Keratinocyte (primary cell): ENCODE results near the gene CDC42EP1. TPM values are rescaled to one million over a fixed set of nuclear protein-coding genes. Genes with fewer than 3 reads are reported as not detected.

Source experiments
- DNase-seq: peaks from one replicate; pipeline ENCODE4 v3.0.0-alpha.2; 2011; ENCODE audit warnings: low read depth, missing footprints, low spot score
- FAIRE-seq: peaks from 2 replicates; lab custom pipeline; 2011; peaks lifted over from hg19 to GRCh38; lab: Jason Lieb, UNC
- H2AFZ ChIP-seq: 2 replicates; pipeline ENCODE4 v1.6.0; 2012; ENCODE audit warnings: low read length, control low read depth, inconsistent platforms; ENCODE audit not compliant: control insufficient read depth
- H3K27ac ChIP-seq: 2 replicates; pipeline ENCODE4 v1.5.1; 2011; ENCODE audit warnings: low read length; ENCODE audit not compliant: control insufficient read depth, insufficient read depth
- H3K27me3 ChIP-seq: 3 replicates; pipeline ENCODE4 v1.6.0; 2011; ENCODE audit warnings: low read length; ENCODE audit not compliant: control insufficient read depth, insufficient read depth; ENCODE audit errors: extremely low read depth
- H3K36me3 ChIP-seq, 2 experiments: 2 replicates in 1 of 2; 3 replicates in 1 of 2; pipeline ENCODE4 v1.5.1; 2011; ENCODE audit warnings: low read length in 2 of 2, mild to moderate bottlenecking in 1 of 2; ENCODE audit not compliant: control insufficient read depth in 2 of 2, insufficient read depth in 2 of 2; ENCODE audit errors: extremely low read depth in 1 of 2
- H3K4me1 ChIP-seq: 3 replicates; pipeline ENCODE4 v1.5.1; 2011; ENCODE audit warnings: low read length; ENCODE audit not compliant: control insufficient read depth, insufficient read depth; ENCODE audit errors: extremely low read depth
- H3K4me2 ChIP-seq: 3 replicates; pipeline ENCODE4 v1.6.0; 2011; ENCODE audit warnings: low read depth, low read length; ENCODE audit not compliant: control insufficient read depth, insufficient read depth; ENCODE audit errors: extremely low read depth
- H3K4me3 ChIP-seq, 3 experiments: fragments of 200-600 bp in 1 of 3; sonication (generic) in 1 of 3; 2 replicates in 2 of 3; 3 replicates in 1 of 3; pipeline ENCODE4 v1.5.1; 2011 to 2016; ENCODE audit warnings: low read length in 3 of 3, mild to moderate bottlenecking in 3 of 3, control low read depth in 2 of 3, inconsistent platforms in 1 of 3, low read depth in 1 of 3, mixed read lengths in 1 of 3, mixed run types in 1 of 3, moderate library complexity in 1 of 3; ENCODE audit not compliant: control insufficient read depth in 2 of 3, insufficient read depth in 2 of 3; ENCODE audit errors: extremely low read depth in 1 of 3
- H3K79me2 ChIP-seq: 2 replicates; pipeline ENCODE4 v1.6.0; 2012; ENCODE audit warnings: low read length; ENCODE audit not compliant: control insufficient read depth, insufficient read depth
- H3K9ac ChIP-seq: 3 replicates; pipeline ENCODE4 v1.6.0; 2011; ENCODE audit warnings: low read length; ENCODE audit not compliant: control insufficient read depth, insufficient read depth; ENCODE audit errors: extremely low read depth
- H3K9me1 ChIP-seq: 3 replicates; pipeline ENCODE4 v1.6.0; 2011; ENCODE audit warnings: low read length; ENCODE audit not compliant: control insufficient read depth, insufficient read depth; ENCODE audit errors: extremely low read depth
- H3K9me3 ChIP-seq: 2 replicates; pipeline ENCODE4 v1.5.1; 2012; ENCODE audit warnings: low read depth, low read length; ENCODE audit not compliant: control insufficient read depth
- H4K20me1 ChIP-seq: 3 replicates; pipeline ENCODE4 v1.6.0; 2011; ENCODE audit warnings: low read length; ENCODE audit not compliant: control insufficient read depth, insufficient read depth; ENCODE audit errors: extremely low read depth
- CTCF ChIP-seq, 3 experiments: IDR thresholded peaks in 1 of 3; conservative IDR thresholded peaks in 1 of 3; optimal IDR thresholded peaks in 1 of 3; 2 replicates in 2 of 3; 3 replicates in 1 of 3; pipeline versions ENCODE3 to v1.5.1; 2011; ENCODE audit warnings: low read length in 3 of 3, mild to moderate bottlenecking in 3 of 3, moderate library complexity in 2 of 3, control low read depth in 1 of 3, inconsistent platforms in 1 of 3; ENCODE audit not compliant: insufficient read depth in 2 of 3; ENCODE audit errors: extremely low read depth in 1 of 3
- EZH2 ChIP-seq: IDR thresholded peaks from one replicate; pipeline ENCODE4 v1.6.1; 2012; ENCODE audit warnings: inconsistent platforms, mild to moderate bottlenecking, low read length, moderate library complexity
- dilution Hi-C: fragments of 300-500 bp; cut with MboI; formaldehyde crosslinking; loops from one replicate; pipeline ENCODE4 v1.7.0; 2020; ENCODE audit warnings: low sequenced_read_pairs; ENCODE audit not compliant: extremely low pct_ligation_motif_present
- polyA minus RNA-seq, 3 experiments: library from RNA; depleted of rRNA, polyadenylated mRNA; stranded (reverse); fragments of >200 nt; gene quantifications; 1 replicate in 1 of 3; 2 replicates in 1 of 3; 3 replicates in 1 of 3; pipeline ENCODE4 v1.2.3, GENCODE V29; 2011
- polyA plus RNA-seq, 5 experiments: library from polyadenylated mRNA; depleted of rRNA in 3 of 5; stranded (reverse) in 3 of 5; stranded (forward) in 1 of 5; unstranded in 1 of 5; fragments of >200 nt; gene quantifications; 1 replicate in 1 of 5; 2 replicates in 3 of 5; 3 replicates in 1 of 5; pipeline versions ENCODE4 v1.2.1 to v1.2.3, GENCODE V29; 2011 to 2012; ENCODE audit warnings: missing spikeins in 2 of 5, low read depth in 1 of 5, low replicate concordance in 1 of 5

CDC42EP1 gene
- polyA plus RNA-seq (10.5 to 18.4 TPM (median 13.5 TPM) in 3 replicates), polyA minus RNA-seq (7.8 to 54.4 TPM (median 10.1 TPM) in 3 replicates)
- polyA plus RNA-seq (2011; ENCODE audit: low read depth), result 6.4 TPM
- 11.7 and 31.5 TPM in 2 replicates for polyA plus RNA-seq (2011; cell fraction: cytosol; rRNA removed)
- polyA plus RNA-seq (2011; cell fraction: nucleus; rRNA removed), result 16.0 and 26.2 TPM in 2 replicates
- 41.6 and 60.2 TPM in 2 replicates for polyA plus RNA-seq (2012; ENCODE audit: low replicate concordance)
- polyA minus RNA-seq (2011; cell fraction: cytosol; rRNA and poly(A)+ RNA removed), result 45.7 TPM
- polyA minus RNA-seq (2011; cell fraction: nucleus; rRNA and poly(A)+ RNA removed), result 16.0 and 17.5 TPM in 2 replicates

- DNase-seq (no peak), FAIRE-seq (no peak)
- Histone ChIP-seq H3K4me2 (peak within 1 kb of the TSS; percentile 92), H2AFZ (peak within 1 kb of the TSS; percentile 63), H3K27me3 (no peaks in the 10 kb centered on the region), H3K27ac (peak within 1 kb of the TSS; percentile 85), H3K9me3 (no peaks in the 10 kb centered on the region), H3K9me1 (peaks cover 11% of the 10 kb centered on the region), H3K4me1 (peaks cover 51% of the 10 kb centered on the region), H3K36me3 (peaks cover 0 to 21% of the 10 kb centered on the region in 2 experiments), H4K20me1 (peaks cover 17% of the 10 kb centered on the region), H3K79me2 (peaks cover 35% of the 10 kb centered on the region), H3K4me3 (peak within 1 kb of the TSS; percentile 74 to 95 (median 77)), H3K9ac (peak within 1 kb of the TSS; percentile 96)
- dilution Hi-C loops, result no loop called here
- TF ChIP-seq CTCF (optimal IDR thresholded peaks at IDR 0.05 in 1 of 3, IDR thresholded peaks at IDR 0.05 in 1 of 3, conservative IDR thresholded peaks at IDR 0.05 in 1 of 3; ENCODE audit: extremely low read depth in 1 of 3, insufficient read depth in 2 of 3, low read length in 3 of 3), result no peak
- no peak for TF ChIP-seq EZH2
Observed at GRCh38 chr22:37559901-37560607, at the start of gene CDC42EP1. TSS of gene CDC42EP1 (plus strand) at chr22:37560480. CDS start at chr22:37566350, 5,870 bp downstream.

- H3K4me1 ChIP-seq, result peaks cover 40% of the 10 kb centered on the region
Observed at GRCh38 chr22:37511395-37512104, 48.7 kb upstream of the CDC42EP1 start.

More at GRCh38 chr22:37511395-37512104, 48.7 kb upstream of the CDC42EP1 start:
- H3K27ac ChIP-seq, result no peak overlapping the region
- no peaks in the 10 kb centered on the region for H3K27me3 ChIP-seq
- H3K4me2 ChIP-seq, result no peak overlapping the region
- H3K4me3 ChIP-seq, result no peak overlapping the region
- H4K20me1 ChIP-seq, result peaks cover 2% of the 10 kb centered on the region
- peaks cover 91% of the 10 kb centered on the region for H3K79me2 ChIP-seq
- TF ChIP-seq EZH2, result no peak
- TF ChIP-seq CTCF (optimal IDR thresholded peaks at IDR 0.05 in 1 of 3, IDR thresholded peaks at IDR 0.05 in 1 of 3, conservative IDR thresholded peaks at IDR 0.05 in 1 of 3; ENCODE audit: extremely low read depth in 1 of 3, insufficient read depth in 2 of 3, low read length in 3 of 3), result no peak
- H3K36me3 ChIP-seq, result peaks cover 42 to 75% of the 10 kb centered on the region in 2 experiments
- H2AFZ ChIP-seq, result no peak overlapping the region
- H3K9me3 ChIP-seq, result no peaks in the 10 kb centered on the region
- H3K9ac ChIP-seq, result no peak overlapping the region
- DNase-seq (no peak), FAIRE-seq (no peak)
- peaks cover 2% of the 10 kb centered on the region for H3K9me1 ChIP-seq
- dilution Hi-C loops, result no loop called here
